Stimulated activated CD4-positive, alpha-beta T cell treated with anti-CD3 and anti-CD28 coated beads, TNF-alpha, amount 100 ng/mL, for 1 hour (primary cell): ENCODE results near the gene RPL27.

ENCODE experiments used
- DNase-seq, 3 donors: peaks; one replicate each; pipeline ENCODE4 v3.0.0-alpha.2; 2020; ENCODE audit warnings: low read depth in 3 of 3, low spot score in 1 of 3

RPL27 gene

GRCh38 chr17:43051969-43052368 is 53.8 kb downstream of the RPL27 start:
- no peak for DNase-seq
